Liver (tissue), 9 donors: ENCODE measurements around the gene TCEA2. TPM values are rescaled to one million over a fixed set of nuclear protein-coding genes. Genes with fewer than 3 reads are reported as not detected.

ENCODE experiments used
- DNase-seq: peaks from one replicate; pipeline ENCODE4 v3.0.0-alpha.2; 2017; ENCODE audit warnings: low spot score
- H3K27ac ChIP-seq, 2 donors: one replicate each; pipeline ENCODE4 v1.7.0; 2013; ENCODE audit warnings: inconsistent platforms in 2 of 2, low read length in 2 of 2, control low read depth in 1 of 2, low read depth in 1 of 2, mild to moderate bottlenecking in 1 of 2
- H3K27me3 ChIP-seq, 4 donors: one replicate each; pipeline versions ENCODE4 v1.6.1 to v1.7.0; 2013; ENCODE audit warnings: low read length in 3 of 4, inconsistent platforms in 1 of 4, mild to moderate bottlenecking in 1 of 4, moderate library complexity in 1 of 4; ENCODE audit not compliant: control insufficient read depth in 4 of 4, insufficient read depth in 4 of 4
- H3K36me3 ChIP-seq, 4 donors: one replicate each; pipeline versions ENCODE4 v1.6.1 to v1.7.0; 2013; ENCODE audit warnings: low read length in 3 of 4, mild to moderate bottlenecking in 3 of 4, low read depth in 1 of 4, moderate library complexity in 1 of 4; ENCODE audit not compliant: control insufficient read depth in 4 of 4, insufficient read depth in 3 of 4
- H3K4me1 ChIP-seq, 4 donors: one replicate each; pipeline versions ENCODE4 v1.6.1 to v1.7.0; 2013; ENCODE audit warnings: low read length in 3 of 4, mild to moderate bottlenecking in 3 of 4, moderate library complexity in 1 of 4; ENCODE audit not compliant: control insufficient read depth in 4 of 4, insufficient read depth in 4 of 4
- H3K4me3 ChIP-seq, 3 donors: one replicate each; pipeline versions ENCODE4 v1.6.1 to v1.7.0; 2013; ENCODE audit warnings: low read length in 3 of 3, control low read depth in 1 of 3, low read depth in 1 of 3, mild to moderate bottlenecking in 1 of 3
- H3K9ac ChIP-seq, 2 donors: one replicate each; pipeline ENCODE4 v1.7.0; 2013; ENCODE audit warnings: low read length in 2 of 2, mild to moderate bottlenecking in 2 of 2, moderate library complexity in 2 of 2, control low read depth in 1 of 2, low read depth in 1 of 2
- H3K9me3 ChIP-seq, 4 donors: one replicate each; pipeline versions ENCODE4 v1.6.1 to v1.7.0; 2013; ENCODE audit warnings: low read length in 3 of 4; ENCODE audit not compliant: control insufficient read depth in 4 of 4
- CTCF ChIP-seq: fragments of 150-350 bp; IDR thresholded peaks from 2 replicates; pipeline ENCODE4 v1.5.1; 2017; ENCODE audit warnings: improper control_type of control experiment, low read depth, low read length; ENCODE audit not compliant: missing input control
- EGR1 ChIP-seq, 2 donors: IDR thresholded peaks; 2 replicates each; pipeline ENCODE4 v1.6.1; 2016 to 2018; ENCODE audit warnings: antibody characterized with exemption in 2 of 2, low read depth in 2 of 2
- FOXA1 ChIP-seq: IDR thresholded peaks from 2 replicates; pipeline ENCODE4 v1.6.1; 2016; ENCODE audit warnings: antibody characterized with exemption
- FOXA2 ChIP-seq: IDR thresholded peaks from 2 replicates; pipeline ENCODE4 v1.6.1; 2016; ENCODE audit warnings: antibody characterized with exemption
- GABPA ChIP-seq, 2 donors: IDR thresholded peaks in 1 of 2; conservative IDR thresholded peaks in 1 of 2; 2 replicates each; pipeline ENCODE4 v1.6.1; 2016; ENCODE audit warnings: antibody characterized with exemption in 2 of 2, mild to moderate bottlenecking in 1 of 2, moderate library complexity in 1 of 2
- HNF4A ChIP-seq, 2 donors: conservative IDR thresholded peaks; 2 replicates each; pipeline ENCODE4 v1.6.1; 2016; ENCODE audit warnings: antibody characterized with exemption in 2 of 2, mild to moderate bottlenecking in 2 of 2
- HNF4G ChIP-seq: IDR thresholded peaks from 2 replicates; pipeline ENCODE4 v1.6.1; 2016; ENCODE audit warnings: antibody characterized with exemption
- JUND ChIP-seq, 2 donors: IDR thresholded peaks; 2 replicates each; pipeline ENCODE4 v1.6.1; 2016; ENCODE audit warnings: antibody characterized with exemption in 2 of 2
- NR2F2 ChIP-seq: IDR thresholded peaks from 2 replicates; pipeline ENCODE4 v1.6.1; 2016; ENCODE audit warnings: antibody characterized with exemption
- RAD21 ChIP-seq, 2 donors: IDR thresholded peaks; 2 replicates each; pipeline ENCODE4 v1.6.1; 2016; ENCODE audit warnings: antibody characterized with exemption in 2 of 2, mild to moderate bottlenecking in 2 of 2
- RXRA ChIP-seq, 2 donors: IDR thresholded peaks; 2 replicates each; pipeline ENCODE4 v1.6.1; 2017 to 2018; ENCODE audit warnings: antibody characterized with exemption in 2 of 2, mild to moderate bottlenecking in 1 of 2
- SP1 ChIP-seq: IDR thresholded peaks from 2 replicates; pipeline ENCODE4 v1.6.1; 2018; ENCODE audit warnings: antibody characterized with exemption, mild to moderate bottlenecking
- TAF1 ChIP-seq: conservative IDR thresholded peaks from 2 replicates; pipeline ENCODE4 v1.6.1; 2016; ENCODE audit warnings: antibody characterized with exemption, mild to moderate bottlenecking
- YY1 ChIP-seq: IDR thresholded peaks from 2 replicates; pipeline ENCODE4 v1.6.1; 2016; ENCODE audit warnings: antibody characterized with exemption, mild to moderate bottlenecking
- WGBS: extraction: QIAGEN DNeasy Blood & Tissue Kit; methylation state at CpG from one replicate; pipeline ENCODE4 v1.1.7; 2013; 5-methylcytosine and 5-hydroxymethylcytosine counted together
- polyA plus RNA-seq, 2 donors: library from polyadenylated mRNA; stranded (reverse) in 1 of 2; unstranded in 1 of 2; fragments of 200-250 nt in 1 of 2; fragments of >200 nt in 1 of 2; fragmentation: Nextera tagmentation in 1 of 2; extraction: Ambion mirVana in 1 of 2; gene quantifications; one replicate each; pipeline versions ENCODE4 v1.2.1 to v1.2.3, GENCODE V29; 2013 to 2015
- total RNA-seq, 2 donors: library from RNA; depleted of rRNA; stranded (reverse); fragments of >200 nt; gene quantifications; one replicate each; pipeline ENCODE4 v1.2.3, GENCODE V29; 2014
- TF ChIP-seq, protein P1 (sequence below): IDR thresholded peaks from 2 replicates; pipeline ENCODE4 v1.6.1; 2016; ENCODE audit warnings: antibody characterized with exemption
- TF ChIP-seq, protein P2 (sequence below): IDR thresholded peaks from 2 replicates; pipeline ENCODE4 v1.6.1; 2016; ENCODE audit warnings: antibody characterized with exemption
- TF ChIP-seq, protein P3 (sequence below): IDR thresholded peaks from 2 replicates; pipeline ENCODE4 v1.6.1; 2016; ENCODE audit warnings: antibody characterized with exemption
- TF ChIP-seq, protein P4 (sequence below): IDR thresholded peaks from 2 replicates; pipeline ENCODE4 v1.6.1; 2016; ENCODE audit warnings: antibody characterized with exemption, mild to moderate bottlenecking
- donor health status: healthy.
- donor health status: healthy.
- donor health status: healthy.
- donor health status: healthy.
- donor health status: healthy.

Gene TCEA2
- total and polyA plus RNA-seq, 4 donors, result 4.6 to 22.6 (median 11.8) TPM

DNA sequence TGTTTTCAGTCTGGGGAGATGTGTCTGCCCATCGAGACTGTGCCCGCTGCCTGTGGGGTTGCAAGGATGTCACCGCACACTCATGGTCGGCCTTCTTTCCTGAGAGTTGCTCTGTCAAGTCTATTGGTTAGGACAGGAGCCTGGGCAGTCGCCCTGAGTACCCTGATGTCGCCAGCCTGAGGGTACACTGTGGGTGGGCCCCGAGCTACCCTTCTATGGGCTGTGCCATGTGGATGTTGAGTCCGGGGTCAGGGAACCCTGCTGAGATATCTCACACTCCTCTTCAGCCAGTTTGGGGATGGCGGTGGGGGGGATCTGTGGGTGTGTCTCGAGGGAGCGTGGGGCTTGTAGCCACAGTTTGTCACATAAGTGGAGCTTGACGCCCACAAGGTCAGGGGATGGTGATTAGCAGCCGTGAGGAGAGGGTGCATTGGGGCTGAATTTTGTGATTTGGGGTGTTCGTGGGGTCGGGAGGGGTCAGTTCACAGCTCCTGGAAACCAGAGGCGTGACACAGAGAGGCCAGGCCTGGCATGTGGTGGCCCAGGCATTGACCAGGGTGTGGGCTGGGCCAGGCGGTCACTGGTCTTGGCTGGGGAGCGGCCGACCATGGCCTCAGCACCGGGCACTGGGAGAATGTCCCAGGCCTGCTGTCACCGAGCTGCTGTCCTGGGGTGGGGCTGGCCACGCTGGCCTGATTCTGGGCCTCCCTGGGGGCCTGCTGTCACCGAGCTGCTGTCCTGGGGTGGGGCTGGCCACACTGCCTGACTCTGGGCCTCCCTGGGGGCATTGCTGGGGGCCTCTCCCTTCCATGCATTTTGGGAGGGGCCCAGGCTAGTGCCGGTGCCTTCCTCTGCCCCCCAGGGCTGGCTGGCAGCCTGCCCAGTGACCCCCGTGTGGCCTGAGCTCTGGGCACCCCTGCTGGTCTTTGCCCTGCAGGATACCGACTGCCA, 46.0 kb downstream of the TCEA2 start:
- Histone ChIP-seq H3K4me1 (no peaks in the 10 kb centered on the region), H3K9ac (no peak overlapping the region), H3K9me3 (no peaks in the 10 kb centered on the region), H3K27me3 (peaks cover 0 to under 1% (median 0%) of the 10 kb centered on the region in 4 donors), H3K36me3 (no peaks in the 10 kb centered on the region), H3K4me3 (no peak overlapping the region), H3K27ac (no peak overlapping the region)
- TF ChIP-seq YY1 (no peak), SP1 (no peak), FOXA2 (no peak), NR2F2 (no peak), JUND (IDR thresholded peaks at IDR 0.05) (no peak), CTCF (no peak), FOXA1 (no peak), EGR1 (IDR thresholded peaks at IDR 0.05; ENCODE audit: low read depth in 2 of 2) (no peak), TAF1 (no peak), RXRA (IDR thresholded peaks at IDR 0.05) (no peak), RAD21 (IDR thresholded peaks at IDR 0.05) (no peak), HNF4G (no peak), HNF4A (conservative IDR thresholded peaks at IDR 0.05) (no peak), GABPA (IDR thresholded peaks at IDR 0.05 in 1 of 2, conservative IDR thresholded peaks at IDR 0.05 in 1 of 2) (no peak)
- TF ChIP-seq, protein P1, sequence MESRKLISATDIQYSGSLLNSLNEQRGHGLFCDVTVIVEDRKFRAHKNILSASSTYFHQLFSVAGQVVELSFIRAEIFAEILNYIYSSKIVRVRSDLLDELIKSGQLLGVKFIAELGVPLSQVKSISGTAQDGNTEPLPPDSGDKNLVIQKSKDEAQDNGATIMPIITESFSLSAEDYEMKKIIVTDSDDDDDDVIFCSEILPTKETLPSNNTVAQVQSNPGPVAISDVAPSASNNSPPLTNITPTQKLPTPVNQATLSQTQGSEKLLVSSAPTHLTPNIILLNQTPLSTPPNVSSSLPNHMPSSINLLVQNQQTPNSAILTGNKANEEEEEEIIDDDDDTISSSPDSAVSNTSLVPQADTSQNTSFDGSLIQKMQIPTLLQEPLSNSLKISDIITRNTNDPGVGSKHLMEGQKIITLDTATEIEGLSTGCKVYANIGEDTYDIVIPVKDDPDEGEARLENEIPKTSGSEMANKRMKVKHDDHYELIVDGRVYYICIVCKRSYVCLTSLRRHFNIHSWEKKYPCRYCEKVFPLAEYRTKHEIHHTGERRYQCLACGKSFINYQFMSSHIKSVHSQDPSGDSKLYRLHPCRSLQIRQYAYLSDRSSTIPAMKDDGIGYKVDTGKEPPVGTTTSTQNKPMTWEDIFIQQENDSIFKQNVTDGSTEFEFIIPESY, result no peak
- TF ChIP-seq, protein P2, sequence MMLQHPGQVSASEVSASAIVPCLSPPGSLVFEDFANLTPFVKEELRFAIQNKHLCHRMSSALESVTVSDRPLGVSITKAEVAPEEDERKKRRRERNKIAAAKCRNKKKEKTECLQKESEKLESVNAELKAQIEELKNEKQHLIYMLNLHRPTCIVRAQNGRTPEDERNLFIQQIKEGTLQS, result no peak
- TF ChIP-seq, protein P3, sequence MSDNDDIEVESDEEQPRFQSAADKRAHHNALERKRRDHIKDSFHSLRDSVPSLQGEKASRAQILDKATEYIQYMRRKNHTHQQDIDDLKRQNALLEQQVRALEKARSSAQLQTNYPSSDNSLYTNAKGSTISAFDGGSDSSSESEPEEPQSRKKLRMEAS, result no peak
- TF ChIP-seq, protein P4, sequence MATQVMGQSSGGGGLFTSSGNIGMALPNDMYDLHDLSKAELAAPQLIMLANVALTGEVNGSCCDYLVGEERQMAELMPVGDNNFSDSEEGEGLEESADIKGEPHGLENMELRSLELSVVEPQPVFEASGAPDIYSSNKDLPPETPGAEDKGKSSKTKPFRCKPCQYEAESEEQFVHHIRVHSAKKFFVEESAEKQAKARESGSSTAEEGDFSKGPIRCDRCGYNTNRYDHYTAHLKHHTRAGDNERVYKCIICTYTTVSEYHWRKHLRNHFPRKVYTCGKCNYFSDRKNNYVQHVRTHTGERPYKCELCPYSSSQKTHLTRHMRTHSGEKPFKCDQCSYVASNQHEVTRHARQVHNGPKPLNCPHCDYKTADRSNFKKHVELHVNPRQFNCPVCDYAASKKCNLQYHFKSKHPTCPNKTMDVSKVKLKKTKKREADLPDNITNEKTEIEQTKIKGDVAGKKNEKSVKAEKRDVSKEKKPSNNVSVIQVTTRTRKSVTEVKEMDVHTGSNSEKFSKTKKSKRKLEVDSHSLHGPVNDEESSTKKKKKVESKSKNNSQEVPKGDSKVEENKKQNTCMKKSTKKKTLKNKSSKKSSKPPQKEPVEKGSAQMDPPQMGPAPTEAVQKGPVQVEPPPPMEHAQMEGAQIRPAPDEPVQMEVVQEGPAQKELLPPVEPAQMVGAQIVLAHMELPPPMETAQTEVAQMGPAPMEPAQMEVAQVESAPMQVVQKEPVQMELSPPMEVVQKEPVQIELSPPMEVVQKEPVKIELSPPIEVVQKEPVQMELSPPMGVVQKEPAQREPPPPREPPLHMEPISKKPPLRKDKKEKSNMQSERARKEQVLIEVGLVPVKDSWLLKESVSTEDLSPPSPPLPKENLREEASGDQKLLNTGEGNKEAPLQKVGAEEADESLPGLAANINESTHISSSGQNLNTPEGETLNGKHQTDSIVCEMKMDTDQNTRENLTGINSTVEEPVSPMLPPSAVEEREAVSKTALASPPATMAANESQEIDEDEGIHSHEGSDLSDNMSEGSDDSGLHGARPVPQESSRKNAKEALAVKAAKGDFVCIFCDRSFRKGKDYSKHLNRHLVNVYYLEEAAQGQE, result no peak
- 84% methylated on average over 26 of the region's 26 CpGs for WGBS
- no peak for DNase-seq
